ENCODE data around the gene VTI1A.
A peak's percentile ranks its signal among the peaks of the same experiment; 100 is the strongest.
"Not testable (repeated sequence)": the region's sequence is repeated elsewhere in the genome, so short reads cannot be mapped to it uniquely, and the experiment has no call there.

Gene VTI1A

DNA sequence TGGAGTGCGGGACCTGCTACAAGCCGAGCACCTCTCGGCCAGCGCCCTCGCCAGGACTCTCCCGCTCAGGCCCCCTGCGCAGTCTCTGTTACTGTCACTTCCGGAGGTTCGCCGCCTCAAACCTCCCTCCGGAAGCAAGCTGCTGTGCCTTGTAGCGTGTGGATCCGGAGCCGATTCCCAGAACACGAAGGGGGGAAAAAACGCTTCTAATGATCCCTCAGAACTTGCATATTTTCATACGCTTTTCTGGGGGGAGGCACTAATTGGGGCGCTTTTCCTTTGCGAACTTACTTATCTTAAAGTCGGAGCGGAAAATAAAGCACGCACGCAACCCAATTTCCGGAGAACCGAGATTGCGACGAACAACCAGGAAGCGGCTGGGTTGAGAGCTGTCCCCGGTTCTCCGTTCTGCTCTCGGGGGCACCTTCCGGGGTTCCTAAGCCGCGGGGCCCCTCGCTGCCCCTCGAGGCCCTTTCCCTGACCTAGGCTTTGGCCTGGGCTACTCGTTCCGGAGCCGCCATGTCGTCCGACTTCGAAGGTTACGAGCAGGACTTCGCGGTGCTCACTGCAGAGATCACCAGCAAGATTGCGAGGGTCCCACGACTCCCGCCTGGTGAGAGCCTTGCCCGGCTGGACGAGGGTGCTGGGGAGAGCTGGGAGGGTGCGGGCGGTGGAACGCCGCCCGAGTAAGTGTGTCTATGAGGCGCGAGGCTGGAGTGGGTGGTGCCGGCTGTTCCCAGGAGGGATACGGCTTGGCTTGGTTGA is at the start of gene VTI1A, which contains the start of gene ZDHHC6:
VTI1A (plus strand) TSS at position 361 of the 765 bp plus-strand sequence; CDS start at position 520, 159 bp downstream.
ZDHHC6 (minus strand) TSS at position 60 of the 765 bp plus-strand sequence. CDS start 1,478 bp downstream, outside the sequence.
- DNase-seq = peak in 55 of 56 donors; percentile 22 to 89 (median 80)

DNA sequence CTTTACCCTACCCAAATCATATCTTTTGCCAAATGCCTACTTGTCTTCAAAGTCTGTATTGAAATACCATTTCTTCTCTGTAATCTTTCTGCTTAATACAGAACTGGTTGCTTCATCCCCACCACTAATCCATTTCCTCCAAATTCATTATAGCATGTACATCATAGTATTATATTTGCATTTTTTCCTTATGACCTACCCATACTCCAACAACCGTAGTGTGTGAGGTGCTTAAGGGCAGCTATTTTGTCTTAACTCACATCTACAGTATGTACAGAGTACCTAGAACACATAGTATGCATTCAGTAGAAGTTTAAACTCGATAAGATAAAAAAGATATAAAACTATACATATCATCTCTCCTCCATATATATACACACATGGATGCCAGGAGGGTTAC is 49.4 kb upstream of the VTI1A start:
- DNase-seq = no peak

DNA sequence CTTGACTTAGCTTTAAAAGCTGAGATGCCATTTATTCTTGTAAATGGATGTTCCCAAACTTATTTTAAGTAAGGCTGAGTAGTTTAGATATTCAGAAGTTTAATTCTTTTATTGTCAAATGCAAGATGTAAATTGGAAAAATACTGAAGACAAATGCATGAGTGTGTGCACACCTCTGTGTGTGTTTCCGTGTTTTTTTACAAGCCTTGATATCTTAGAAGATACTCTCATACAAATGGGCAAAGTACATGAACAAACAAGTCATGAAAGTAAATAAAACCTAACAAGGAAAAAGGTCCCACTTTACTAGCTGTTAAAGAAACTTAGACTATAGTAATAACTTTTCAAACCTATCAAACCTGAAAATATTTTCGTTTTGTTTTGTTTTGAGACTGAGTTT is 44.1 kb upstream of the VTI1A start:
- DNase-seq = no peak

DNA sequence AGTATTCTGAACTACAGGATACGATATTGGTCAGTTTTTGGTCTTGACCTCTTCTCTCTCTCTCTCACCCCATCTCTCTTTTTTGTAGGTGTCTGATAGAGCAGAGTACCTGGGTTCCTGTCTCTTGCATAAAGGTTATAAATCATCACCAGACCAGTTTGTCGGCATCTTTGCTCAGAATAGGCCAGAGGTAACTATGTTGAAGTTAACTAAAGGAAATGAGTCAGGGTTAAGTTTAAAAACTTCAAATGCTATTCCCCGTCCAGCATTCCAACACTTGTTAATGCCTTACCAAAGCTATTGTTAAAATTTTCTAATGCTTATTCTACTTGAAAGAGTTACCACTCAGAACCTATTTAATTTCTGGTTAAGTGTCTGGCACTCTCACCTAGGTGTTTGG is 42.4 kb upstream of the VTI1A start:
- DNase-seq = no peak

DNA sequence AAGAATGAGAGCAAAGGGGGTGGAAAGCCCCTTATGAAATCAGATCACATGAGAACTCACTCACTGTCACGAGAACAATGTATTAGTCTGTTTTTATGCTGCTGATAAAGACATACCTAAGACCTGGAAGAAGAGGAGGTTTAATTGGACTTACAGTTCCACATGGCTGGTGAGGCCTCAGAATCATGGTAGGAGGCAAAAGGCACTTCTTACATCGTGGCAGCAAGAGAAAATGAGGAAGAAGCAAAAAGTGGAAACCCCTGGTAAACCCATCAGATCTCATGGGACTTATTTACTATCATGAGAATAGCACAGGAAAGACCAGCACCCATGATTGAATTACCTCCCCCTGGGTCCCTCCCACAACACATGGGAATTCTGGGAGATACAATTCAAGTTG is 40.2 kb upstream of the VTI1A start:
- not testable (repeated sequence) for DNase-seq

DNA sequence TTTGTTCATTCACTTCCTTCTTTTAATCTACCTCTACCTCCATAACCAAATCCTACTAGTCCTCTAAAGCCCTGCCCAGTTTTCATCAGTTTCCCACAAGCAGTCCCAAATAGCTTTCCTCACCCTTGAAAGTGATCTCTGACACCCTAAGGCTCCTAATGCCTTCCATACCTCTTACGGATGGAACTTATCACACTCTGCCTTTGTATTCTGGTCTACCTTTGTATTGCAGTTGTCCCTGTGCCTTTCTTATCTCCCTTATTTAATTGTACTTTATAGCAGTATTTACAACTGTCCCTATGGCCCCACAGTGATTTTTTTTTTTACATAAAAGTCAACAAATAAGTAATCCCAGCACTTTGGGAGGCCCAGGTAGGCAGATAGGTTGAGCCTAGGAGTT is 39.3 kb upstream of the VTI1A start:
- DNase-seq = no peak

DNA sequence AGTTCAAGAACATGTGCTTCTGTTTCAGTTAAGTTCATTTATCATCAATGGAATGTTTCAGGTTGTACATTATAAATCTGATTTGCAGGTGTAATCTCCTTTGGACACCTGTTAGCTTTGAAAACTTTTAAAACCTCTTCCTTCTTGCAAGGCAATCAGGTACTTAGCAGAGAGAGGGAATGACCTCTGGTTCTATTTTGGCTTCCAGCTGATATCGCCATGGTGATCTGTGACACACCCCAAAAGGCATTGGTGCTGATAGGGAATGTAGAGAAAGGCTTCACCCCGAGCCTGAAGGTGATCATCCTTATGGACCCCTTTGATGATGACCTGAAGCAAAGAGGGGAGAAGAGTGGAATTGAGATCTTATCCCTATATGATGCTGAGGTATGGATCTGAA is 37.7 kb upstream of the VTI1A start:
- no peak for DNase-seq

DNA sequence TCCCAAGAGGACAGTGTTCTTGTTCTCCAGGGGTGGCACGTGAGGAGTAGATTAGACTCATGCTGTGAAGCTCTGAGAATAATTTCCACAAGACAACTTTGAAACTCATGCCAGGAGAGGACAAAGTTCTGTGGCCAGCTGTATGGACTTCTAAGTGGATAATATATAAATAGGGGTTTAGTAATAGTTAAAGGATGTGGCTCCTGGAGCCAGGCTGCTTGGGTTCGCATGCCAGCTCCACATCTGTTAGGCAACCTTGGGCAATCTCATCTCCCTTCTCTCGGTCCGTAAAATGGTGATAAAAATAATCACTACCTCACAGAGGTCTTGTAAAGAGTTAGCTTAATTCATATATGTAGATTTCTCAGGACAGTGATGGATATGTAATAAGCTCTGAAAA is 37.3 kb upstream of the VTI1A start:
- DNase-seq = no peak

DNA sequence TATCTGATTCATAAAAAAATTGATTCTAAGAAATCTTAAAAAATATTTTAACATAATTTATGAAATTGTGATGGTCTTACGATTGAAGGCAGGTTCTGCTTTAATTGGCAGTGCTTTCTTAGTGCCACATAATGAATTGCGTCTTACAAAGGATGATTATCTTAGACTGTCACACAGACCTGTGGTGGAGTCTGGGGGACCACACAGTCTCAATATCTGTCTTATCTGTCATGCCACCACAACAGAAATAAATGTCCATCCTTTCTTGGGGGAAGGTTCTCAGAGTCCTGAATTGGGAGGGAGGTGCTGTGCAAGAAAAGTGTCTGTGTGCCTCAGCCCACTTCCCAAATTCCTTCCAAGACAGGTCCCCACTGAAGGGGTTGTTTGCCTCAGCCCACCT is 34.3 kb upstream of the VTI1A start:
- DNase-seq = no peak

DNA sequence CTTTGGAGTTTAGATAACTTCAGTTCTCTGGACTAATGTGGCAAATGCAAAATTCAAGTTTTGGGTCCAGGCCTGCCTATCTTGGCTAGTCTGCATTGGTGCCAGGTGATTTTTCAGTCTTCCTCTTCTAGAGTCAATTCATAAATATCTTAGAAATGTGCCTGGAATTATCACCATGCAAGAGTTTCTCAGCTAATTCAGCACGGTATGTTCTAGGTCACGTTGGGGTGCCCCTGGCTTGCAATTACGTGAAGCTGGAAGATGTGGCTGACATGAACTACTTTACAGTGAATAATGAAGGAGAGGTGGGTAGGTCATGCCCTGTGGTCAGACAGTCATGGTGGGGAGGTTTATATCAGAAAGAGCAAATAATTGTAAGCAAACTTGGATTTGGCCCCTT is 25.3 kb upstream of the VTI1A start:
- DNase-seq = no peak

DNA sequence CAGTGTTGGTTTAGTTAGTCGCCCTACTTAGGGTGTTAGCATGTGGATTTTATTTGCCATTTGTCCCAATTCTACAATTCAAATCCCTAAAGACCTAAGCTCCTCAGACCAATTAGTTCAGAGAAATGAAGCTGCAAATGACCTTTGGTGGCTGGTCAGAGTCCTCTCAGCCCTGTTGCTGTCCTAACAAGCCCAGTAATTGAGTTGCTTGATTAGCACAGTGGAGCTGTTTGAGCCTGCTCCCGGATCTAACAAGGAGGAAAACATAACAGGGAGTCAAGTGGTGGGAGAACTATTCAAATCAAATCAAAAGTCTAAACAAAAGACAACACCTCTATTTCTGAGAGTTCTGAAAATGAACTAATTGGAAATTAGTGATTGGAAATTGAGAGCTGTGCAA is 22.4 kb upstream of the VTI1A start:
- no peak for DNase-seq

DNA sequence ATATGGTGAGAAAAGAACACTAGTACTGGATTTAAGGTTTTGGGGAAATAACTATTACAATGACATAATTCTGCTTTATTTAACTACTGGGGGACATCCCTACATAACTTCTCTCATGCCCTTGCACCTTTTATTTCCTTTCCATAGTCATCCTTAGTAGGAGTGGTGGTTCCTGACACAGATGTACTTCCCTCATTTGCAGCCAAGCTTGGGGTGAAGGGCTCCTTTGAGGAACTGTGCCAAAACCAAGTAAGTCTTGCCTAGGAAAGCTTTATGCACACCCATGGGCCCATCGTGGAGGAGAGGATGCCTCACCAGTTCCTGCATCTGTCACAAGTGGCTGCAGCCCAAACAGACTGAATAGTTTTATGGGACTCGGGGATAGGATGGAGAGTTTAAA is 20.9 kb upstream of the VTI1A start:
- no peak for DNase-seq

DNA sequence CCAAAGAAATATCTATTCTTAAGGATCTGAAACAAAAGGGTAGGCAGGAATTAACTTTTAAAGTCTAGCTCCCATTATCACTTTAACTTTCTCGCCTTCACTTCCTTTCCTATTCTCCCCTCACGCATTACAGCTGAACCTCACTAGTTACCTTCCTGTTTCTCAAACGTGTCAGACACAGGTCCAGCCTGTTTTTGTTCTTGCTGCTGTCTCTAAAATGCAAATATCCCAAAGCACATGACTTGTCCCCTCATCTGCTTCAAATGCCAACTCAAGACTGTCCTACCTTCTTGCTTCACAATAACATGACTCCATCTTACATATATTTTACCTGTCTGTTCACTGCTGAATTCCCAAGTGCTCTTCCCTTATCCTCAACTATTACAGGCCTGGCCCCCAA is 17.9 kb upstream of the VTI1A start:
- no peak for DNase-seq

DNA sequence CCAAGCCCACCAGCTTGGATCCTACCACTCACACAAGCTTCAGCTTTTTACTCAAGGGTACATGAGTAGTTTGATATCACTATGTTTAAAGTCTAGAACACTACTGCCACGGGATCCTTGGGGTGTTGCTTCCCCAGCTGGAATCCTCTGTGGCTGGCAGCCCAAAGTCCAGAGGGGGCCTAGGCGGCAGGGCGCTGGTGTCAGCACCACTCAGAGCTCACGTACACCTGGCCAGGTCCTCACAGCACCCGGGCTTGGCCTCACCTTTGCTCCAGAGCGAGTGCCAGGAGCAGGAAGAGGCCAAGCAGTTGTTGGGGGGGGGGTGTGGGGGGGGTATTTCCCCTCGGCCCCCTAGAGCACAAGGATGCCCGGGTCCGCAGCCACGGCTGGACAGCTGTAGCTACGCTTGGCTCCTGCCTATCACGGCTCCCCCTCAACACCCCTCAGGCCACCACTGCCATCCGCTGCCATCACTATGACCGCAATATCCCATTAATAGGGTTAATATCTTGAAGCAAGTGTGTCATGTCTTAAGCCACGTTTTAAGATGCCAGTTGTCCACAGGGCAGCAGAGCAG is 17.3 kb upstream of the VTI1A start:
- no peak for DNase-seq

DNA sequence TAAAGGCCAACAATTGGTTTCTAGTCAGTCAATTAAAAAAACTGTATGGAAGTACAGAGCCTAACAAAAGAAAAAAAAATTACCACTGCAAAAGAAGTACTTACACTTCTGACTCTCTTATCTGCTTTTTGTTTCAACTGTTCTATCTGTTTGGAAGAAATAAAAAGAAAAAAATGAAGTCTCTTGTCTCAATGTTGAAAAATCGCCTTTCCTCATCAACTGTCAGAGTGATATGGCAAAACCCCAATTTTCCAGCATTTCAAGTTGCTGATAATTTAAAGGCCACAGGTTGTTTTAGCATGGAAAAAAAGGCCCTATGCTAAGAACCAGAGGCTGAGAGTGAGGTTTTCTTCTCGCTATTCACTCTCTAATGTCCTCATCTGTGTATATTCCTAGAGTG is 13.9 kb upstream of the VTI1A start:
- DNase-seq = no peak

DNA sequence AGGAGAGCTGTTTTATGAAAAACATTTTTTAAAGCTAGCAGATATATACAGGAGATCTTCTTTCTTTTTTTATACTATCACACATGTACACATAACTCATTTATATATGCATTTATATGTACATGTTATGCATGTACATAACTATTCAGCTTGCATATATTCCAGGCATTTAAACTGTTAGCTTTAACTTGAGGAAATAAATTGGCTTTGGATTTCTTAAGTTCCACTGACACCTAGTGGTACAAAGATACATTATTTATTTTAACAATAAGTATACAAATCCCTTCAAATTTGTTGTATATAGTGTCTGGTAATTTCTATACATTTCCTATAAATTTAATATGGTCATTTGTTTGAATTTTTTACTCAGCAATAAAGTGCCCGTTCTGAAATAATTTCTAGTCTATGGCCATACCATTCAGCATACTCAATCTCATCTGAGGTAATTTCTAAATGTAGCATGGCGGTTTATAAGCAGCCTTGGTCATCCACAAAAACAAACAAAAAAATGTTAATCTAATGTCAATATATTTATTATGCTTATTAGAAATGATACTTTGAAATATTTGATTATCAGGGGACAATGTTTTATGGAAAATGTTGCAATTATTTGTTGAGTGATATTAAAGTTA is 11.9 kb upstream of the VTI1A start:
- no peak for DNase-seq

DNA sequence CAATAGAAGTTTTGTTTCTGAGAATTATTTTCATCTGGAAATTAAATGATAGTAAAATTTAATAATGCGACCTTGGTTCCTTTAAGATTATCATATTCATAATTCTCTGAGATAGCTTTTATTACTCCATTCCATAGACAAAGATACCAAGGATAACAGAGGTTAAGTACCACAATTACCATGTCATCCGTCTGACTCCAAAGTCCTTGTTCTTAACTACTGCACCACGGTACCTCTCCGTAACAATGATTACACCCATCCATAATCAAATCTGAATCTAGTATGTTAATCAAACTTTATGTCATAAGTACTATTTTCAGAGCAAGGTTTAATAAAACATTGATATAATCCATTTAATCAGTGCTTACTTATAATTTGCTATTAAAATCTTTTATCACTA is 8.7 kb upstream of the VTI1A start:
- DNase-seq = no peak

DNA sequence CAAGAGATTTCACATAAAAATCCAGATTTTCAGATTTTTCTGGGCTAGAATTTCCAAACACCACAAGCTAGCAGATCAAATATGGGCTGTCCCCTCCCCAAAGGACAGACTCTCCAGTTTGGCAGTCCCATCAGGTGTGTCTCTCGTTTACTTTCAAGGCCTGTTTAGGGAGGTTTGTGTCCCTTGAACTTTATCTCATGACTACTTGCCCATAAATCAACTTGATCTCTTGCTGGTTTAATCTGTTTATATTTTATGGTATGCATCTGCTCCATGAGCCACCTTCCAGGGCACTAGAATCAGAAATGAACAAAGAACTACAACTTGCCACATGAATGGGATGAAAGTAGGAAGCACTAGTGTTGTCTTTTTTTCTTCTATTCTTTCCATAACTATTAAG is 5.5 kb upstream of the VTI1A start:
- DNase-seq = no peak

DNA sequence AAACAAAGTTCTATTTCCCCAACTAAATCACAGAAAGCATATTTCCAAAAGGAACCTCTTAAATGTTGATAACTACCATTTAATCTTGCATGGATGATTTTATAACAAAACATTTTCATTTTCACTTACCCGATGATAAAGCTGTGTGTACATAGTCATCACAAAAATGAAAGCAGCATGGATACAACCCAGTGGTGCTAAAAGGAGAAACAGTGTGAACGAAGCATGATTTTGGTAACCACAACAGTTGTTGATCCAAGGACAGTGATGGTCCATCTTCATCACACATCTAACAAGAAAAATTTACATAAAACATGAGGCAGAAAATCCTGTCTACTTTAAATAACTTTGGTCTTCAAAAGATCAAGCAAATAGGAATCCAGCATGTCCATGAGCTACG is 5.0 kb upstream of the VTI1A start:
- no peak for DNase-seq

DNA sequence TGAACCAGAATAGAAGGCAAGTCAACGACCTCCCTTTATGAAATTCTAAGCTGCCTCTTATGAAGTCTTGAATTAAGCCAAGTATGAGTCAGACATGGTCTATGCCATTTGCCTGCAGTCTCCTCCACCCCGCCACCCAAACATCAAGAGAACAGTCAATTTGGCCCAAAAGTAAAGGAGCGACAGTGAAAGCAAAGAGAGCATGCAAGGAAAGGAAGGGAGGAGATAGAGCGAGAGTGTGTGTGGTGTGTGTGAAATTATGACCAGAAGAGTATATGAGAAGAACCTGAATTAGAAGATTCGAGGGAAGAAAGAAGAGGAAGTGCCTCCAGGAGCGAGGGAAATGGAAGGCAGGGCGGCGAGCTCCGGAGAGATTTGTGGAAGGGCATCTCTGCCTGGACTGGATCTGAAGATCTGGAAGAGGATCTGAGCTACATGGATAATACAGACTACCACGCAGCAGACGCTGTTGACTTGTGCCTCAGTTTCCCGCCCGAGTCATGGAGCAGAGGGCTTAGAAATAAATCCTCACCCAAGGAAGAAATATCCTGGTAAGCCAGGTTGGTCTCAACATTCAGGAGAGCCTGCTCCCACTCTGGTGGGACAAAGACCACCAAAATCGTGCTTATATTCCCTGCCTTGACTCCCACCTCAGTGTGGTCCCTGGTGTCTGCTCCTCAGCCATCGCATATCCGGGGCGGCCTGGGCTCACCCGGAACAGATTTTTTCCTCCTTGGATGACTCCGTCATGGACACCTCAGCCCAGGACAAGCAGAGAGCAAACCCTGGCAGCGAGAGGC is 760 bp upstream of the VTI1A start:
- peak in 4 of 56 donors; percentile 6 to 34 (median 24) for DNase-seq

DNA sequence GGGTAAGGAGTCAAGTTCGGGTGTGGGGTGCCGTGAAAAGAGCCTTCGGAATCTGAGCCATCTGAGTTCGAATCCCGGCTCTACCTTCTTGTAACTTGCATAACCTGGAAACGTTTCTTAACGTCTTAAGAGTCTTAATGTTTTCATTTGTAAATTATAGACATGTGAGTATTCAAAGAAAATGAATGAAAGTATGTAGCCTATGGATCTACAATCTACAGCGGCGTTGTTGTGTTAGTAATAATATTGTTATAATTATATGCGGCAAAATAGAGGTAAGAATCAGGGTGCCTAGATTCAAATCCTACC is 559 bp downstream of the VTI1A start:
- DNase-seq = no peak

DNA sequence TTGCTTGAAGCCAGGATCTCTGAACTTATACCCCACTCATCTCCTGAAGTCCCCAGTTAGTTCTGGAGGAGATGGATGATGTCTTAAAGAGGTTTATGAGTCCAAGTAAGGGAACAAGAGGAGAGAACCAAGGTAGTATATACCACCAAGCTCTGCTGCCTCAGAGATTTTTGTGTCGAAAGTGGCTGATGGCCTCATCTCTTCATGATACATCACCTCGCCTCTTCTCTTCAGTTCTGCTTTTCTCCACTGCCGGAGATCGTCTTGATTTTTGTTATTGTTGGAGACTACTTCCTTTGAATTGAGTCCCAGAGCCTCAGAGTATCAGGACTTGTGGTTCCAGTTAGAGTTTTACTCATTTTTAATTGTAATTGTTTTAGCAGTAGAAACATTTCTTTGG is 1.9 kb downstream of the VTI1A start:
- DNase-seq = no peak

All from nucleus accumbens (tissue), 56 donors.